GM12874 (cell line): Measurements from ENCODE around the gene LYRM4.

Experiments
- CTCF ChIP-seq: IDR thresholded peaks from 2 replicates; pipeline ENCODE4 v1.5.1; 2011; ENCODE audit warnings: low read depth, mild to moderate bottlenecking, control low read depth, low read length, moderate library complexity; ENCODE audit not compliant: insufficient read depth

Gene LYRM4

GRCh38 chr6:5184218-5184617 is 76.5 kb downstream of the LYRM4 start:
- TF ChIP-seq CTCF = no peak

GRCh38 chr6:5181510-5182317 is 79.0 kb downstream of the LYRM4 start:
- no peak for TF ChIP-seq CTCF

- no peak for TF ChIP-seq CTCF
Observed at GRCh38 chr6:5180636-5181035, 80.1 kb downstream of the LYRM4 start.

GRCh38 chr6:5179917-5180316 is 80.8 kb downstream of the LYRM4 start:
- no peak for TF ChIP-seq CTCF

GRCh38 chr6:5178806-5179205 is 81.9 kb downstream of the LYRM4 start:
- TF ChIP-seq CTCF = no peak

- no peak for TF ChIP-seq CTCF
Observed at GRCh38 chr6:5175635-5176034, 85.1 kb downstream of the LYRM4 start.

- peak; percentile 67 for TF ChIP-seq CTCF
Observed at GRCh38 chr6:5174756-5175549, 85.8 kb downstream of the LYRM4 start.
